HL-60 (cell line): ENCODE measurements around the gene RAP1B.
A peak's percentile ranks its signal among the peaks of the same experiment; 100 is the strongest.

Experiments
- CTCF ChIP-seq: IDR thresholded peaks from one replicate; pipeline ENCODE4 v1.5.1; 2011; ENCODE audit warnings: low read length, control low read depth, inconsistent platforms; ENCODE audit not compliant: insufficient read depth
- GABPA ChIP-seq: IDR thresholded peaks from 2 replicates; pipeline ENCODE4 v1.6.1; 2012; ENCODE audit warnings: low read depth
- POLR2AphosphoS5 ChIP-seq: IDR thresholded peaks from 2 replicates; pipeline ENCODE4 v1.6.1; 2012; ENCODE audit warnings: low read depth
- SPI1 ChIP-seq: IDR thresholded peaks from 2 replicates; pipeline ENCODE4 v1.6.1; 2012; ENCODE audit warnings: low read depth, mild to moderate bottlenecking, borderline replicate concordance

GRCh38 chr12:68686595-68687521, 76.2 kb downstream of the RAP1B start, which contains the start of gene NUP107:
- no peak for TF ChIP-seq CTCF
- TF ChIP-seq POLR2AphosphoS5, result peak; percentile 95; the same call in 1 of the 2 replicates
- no peak for TF ChIP-seq SPI1
- TF ChIP-seq GABPA, result peak; percentile 100
